CD4-positive, alpha-beta T cell (primary cell): Measurements from ENCODE around the gene ARHGAP26. TPM values are rescaled to one million over a fixed set of nuclear protein-coding genes. Genes with fewer than 3 reads are reported as not detected.
"Not testable (repeated sequence)": the region's sequence is repeated elsewhere in the genome, so short reads cannot be mapped to it uniquely, and the experiment has no call there.

Experiments used
- ATAC-seq: fragments of 200-7000 bp; cut with Tn5 transposase; one replicate; pipeline ENCODE4 v1.10.0; 2022; ENCODE audit warnings: mild to moderate bottlenecking; ENCODE audit not compliant: poor library complexity
- CTCF ChIA-PET: fragments of 350-600 bp; sonication (Branson Sonifier 250); formaldehyde crosslinking; loops from one replicate; lab custom pipeline; 2021; ENCODE audit warnings: antibody characterized with exemption, inconsistent platforms; lab: Charles Lee
- POLR2A ChIA-PET: fragments of 350-600 bp; sonication (Branson Sonifier 250); formaldehyde crosslinking; loops from one replicate; lab custom pipeline; 2021; ENCODE audit warnings: antibody characterized with exemption, inconsistent platforms; lab: Charles Lee
- DNase-seq, 14 experiments: peaks; one replicate each; pipeline ENCODE4 v3.0.0-alpha.2; 2013 to 2020; ENCODE audit warnings: mixed read lengths in 2 of 14
- H3K27ac ChIP-seq, 2 donors: one replicate each; pipeline versions ENCODE4 v1.5.1 to v1.7.0; 2013; ENCODE audit warnings: low read length in 2 of 2, low read depth in 1 of 2, mild to moderate bottlenecking in 1 of 2
- H3K27me3 ChIP-seq, 2 experiments: 1 replicate in 1 of 2; 2 replicates in 1 of 2; pipeline versions ENCODE4 v1.6.1 to v1.7.0; 2013; ENCODE audit warnings: low read length in 2 of 2, control low read depth in 1 of 2, mild to moderate bottlenecking in 1 of 2, moderate library complexity in 1 of 2; ENCODE audit not compliant: insufficient read depth in 2 of 2, control insufficient read depth in 1 of 2
- H3K36me3 ChIP-seq: one replicate; pipeline ENCODE4 v1.6.1; 2013; ENCODE audit warnings: low read length, control low read depth; ENCODE audit not compliant: insufficient read depth
- H3K4me1 ChIP-seq: one replicate; pipeline ENCODE4 v1.6.1; 2013; ENCODE audit warnings: low read length, control low read depth; ENCODE audit not compliant: insufficient read depth
- H3K4me3 ChIP-seq: one replicate; pipeline ENCODE4 v1.5.1; 2013; ENCODE audit warnings: mild to moderate bottlenecking, low read length, moderate library complexity
- H3K9me3 ChIP-seq, 2 experiments: 1 replicate in 1 of 2; 2 replicates in 1 of 2; pipeline versions ENCODE4 v1.6.1 to v1.7.0; 2013; ENCODE audit warnings: low read length in 2 of 2, mild to moderate bottlenecking in 2 of 2, control low read depth in 1 of 2, moderate library complexity in 1 of 2; ENCODE audit not compliant: control insufficient read depth in 1 of 2, insufficient read depth in 1 of 2
- H3K27ac Mint-ChIP-seq: one replicate; pipeline ENCODE4 v1.8.0; 2020; ENCODE audit warnings: mixed read lengths
- H3K27me3 Mint-ChIP-seq: one replicate; pipeline ENCODE4 v1.8.0; 2021; ENCODE audit warnings: mixed read lengths
- H3K36me3 Mint-ChIP-seq: one replicate; pipeline ENCODE4 v1.8.0; 2021; ENCODE audit warnings: low read depth, mixed read lengths
- H3K4me1 Mint-ChIP-seq: one replicate; pipeline ENCODE4 v1.8.0; 2021; ENCODE audit warnings: low read depth, mixed read lengths
- H3K4me3 Mint-ChIP-seq: one replicate; pipeline ENCODE4 v1.8.0; 2020; ENCODE audit warnings: mild to moderate bottlenecking, mixed read lengths
- H3K9me3 Mint-ChIP-seq: one replicate; pipeline ENCODE4 v1.8.0; 2020; ENCODE audit warnings: mixed read lengths
- CTCF ChIP-seq: fragments of 200-600 bp; IDR thresholded peaks from one replicate; pipeline ENCODE4 v1.8.0; 2022; ENCODE audit warnings: antibody characterized with exemption, mild to moderate bottlenecking
- intact Hi-C, 2 experiments: fragments of 100-400 bp; cut with DNase I in 1 of 2; cut with micrococcal nuclease in 1 of 2; formaldehyde crosslinking; loops; one replicate each; pipeline versions ENCODE4 v1.15.1 to v1.9.0; 2023 to 2025; cut with DNase I, micrococcal nuclease
- total RNA-seq, 174 experiments: library from RNA in 2 of 174; stranded (reverse) in 2 of 174; gene quantifications; one replicate each; pipeline ENCODE4 v1.2.3 and lab custom pipeline; 2021 to 2026

Gene ARHGAP26
- total RNA-seq, 2 experiments from 2014 or later: 24.9 to 27.3 TPM

GRCh38 chr5:143085319-143085917 is 315.2 kb downstream of the ARHGAP26 start:
- H3K27ac Mint-ChIP-seq: no peak overlapping the region
- POLR2A ChIA-PET: no interaction called here
- H3K9me3 Mint-ChIP-seq: no peaks in the 10 kb centered on the region
- H3K4me3 Mint-ChIP-seq: no peak overlapping the region
- intact Hi-C loops: no loop called here
- TF ChIP-seq CTCF: no peak
- no peaks in the 10 kb centered on the region for H3K4me1 ChIP-seq
- H3K27me3 Mint-ChIP-seq: no peaks in the 10 kb centered on the region
- no peak overlapping the region for H3K27ac ChIP-seq
- H3K9me3 ChIP-seq: no peaks in the 10 kb centered on the region
- H3K4me3 ChIP-seq: no peak overlapping the region
- H3K4me1 Mint-ChIP-seq: no peaks in the 10 kb centered on the region
- CTCF ChIA-PET: no interaction called here
- H3K36me3 ChIP-seq: no peaks in the 10 kb centered on the region
- H3K36me3 Mint-ChIP-seq: peaks cover 11% of the 10 kb centered on the region
- DNase-seq (no peak), ATAC-seq (no peak)
- no peaks in the 10 kb centered on the region for H3K27me3 ChIP-seq

DNA sequence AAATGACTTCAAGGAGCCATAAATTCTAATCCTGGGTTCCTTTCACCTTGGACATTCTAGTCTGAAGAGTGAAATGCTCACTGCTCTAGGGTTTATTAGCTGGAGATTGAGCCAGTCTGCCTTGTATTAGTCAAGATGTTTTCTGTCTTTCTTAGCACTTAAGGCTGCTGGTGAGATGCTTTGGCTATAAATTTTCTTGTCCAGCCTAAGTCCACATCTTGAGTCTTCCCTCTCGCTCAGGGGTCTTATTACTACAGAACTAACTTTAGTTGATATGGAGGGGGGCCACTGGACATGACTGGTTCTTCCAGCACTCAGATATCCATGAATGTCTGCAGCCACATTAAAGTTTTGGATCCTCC is 316.4 kb downstream of the ARHGAP26 start:
- no peak for DNase-seq
- ChIA-PET POLR2A (no interaction called here), CTCF (no interaction called here)
- Mint-ChIP-seq H3K4me1 (no peaks in the 10 kb centered on the region), H3K27me3 (no peaks in the 10 kb centered on the region), H3K36me3 (peaks cover 11% of the 10 kb centered on the region), H3K9me3 (no peaks in the 10 kb centered on the region), H3K4me3 (no peak overlapping the region), H3K27ac (no peak overlapping the region)
- no peaks in the 10 kb centered on the region for H3K9me3 ChIP-seq
- no peak overlapping the region for H3K27ac ChIP-seq
- no peak for TF ChIP-seq CTCF
- H3K4me1 ChIP-seq: no peaks in the 10 kb centered on the region
- no peak overlapping the region for H3K4me3 ChIP-seq
- H3K36me3 ChIP-seq: no peaks in the 10 kb centered on the region
- no peaks in the 10 kb centered on the region for H3K27me3 ChIP-seq
- intact Hi-C loops: no loop called here
- no peak for ATAC-seq

- Mint-ChIP-seq H3K27me3 (no peaks in the 10 kb centered on the region), H3K27ac (no peak overlapping the region), H3K4me3 (no peak overlapping the region), H3K4me1 (no peaks in the 10 kb centered on the region), H3K9me3 (no peaks in the 10 kb centered on the region), H3K36me3 (peaks cover 11% of the 10 kb centered on the region)
- ATAC-seq (no peak), DNase-seq (no peak)
- intact Hi-C loops: no loop called here
- no peak for TF ChIP-seq CTCF
- Histone ChIP-seq H3K4me3 (no peak overlapping the region), H3K27ac (no peak overlapping the region), H3K27me3 (no peaks in the 10 kb centered on the region), H3K9me3 (no peaks in the 10 kb centered on the region), H3K4me1 (no peaks in the 10 kb centered on the region), H3K36me3 (no peaks in the 10 kb centered on the region)
- ChIA-PET CTCF (no interaction called here), POLR2A (no interaction called here)
Measured at GRCh38 chr5:143086908-143087637, 316.9 kb downstream of the ARHGAP26 start.

GRCh38 chr5:143088702-143089101 is 318.5 kb downstream of the ARHGAP26 start:
- POLR2A ChIA-PET, H3K27me3 Mint-ChIP-seq: not testable (repeated sequence)

GRCh38 chr5:143090044-143090443 is 319.9 kb downstream of the ARHGAP26 start:
- H3K27ac ChIP-seq, H3K27me3 ChIP-seq, intact Hi-C loops, H3K4me1 ChIP-seq, H3K27ac Mint-ChIP-seq, POLR2A ChIA-PET, H3K27me3 Mint-ChIP-seq, H3K4me3 ChIP-seq, H3K9me3 ChIP-seq, H3K4me3 Mint-ChIP-seq, ATAC-seq, H3K9me3 Mint-ChIP-seq, H3K36me3 Mint-ChIP-seq, H3K4me1 Mint-ChIP-seq, H3K36me3 ChIP-seq, DNase-seq: not testable (repeated sequence)
- CTCF ChIA-PET: interaction anchor here (1.5 kb wide), 1 partner anchor 15 kb away, joined by 3 read pairs; no protein-coding TSS in a partner anchor

More at GRCh38 chr5:143088702-143089101, 318.5 kb downstream of the ARHGAP26 start:
- ATAC-seq, H3K36me3 Mint-ChIP-seq, H3K27ac Mint-ChIP-seq, H3K9me3 ChIP-seq, H3K9me3 Mint-ChIP-seq, H3K4me1 ChIP-seq, intact Hi-C loops, H3K4me1 Mint-ChIP-seq, H3K4me3 Mint-ChIP-seq, CTCF ChIA-PET, H3K27ac ChIP-seq, DNase-seq, H3K4me3 ChIP-seq, H3K36me3 ChIP-seq, H3K27me3 ChIP-seq: not testable (repeated sequence)
